ENCODE measurements around the gene TRIM56.
"Not testable (repeated sequence)": the region's sequence is repeated elsewhere in the genome, so short reads cannot be mapped to it uniquely, and the experiment has no call there.

Gene TRIM56, protein sequence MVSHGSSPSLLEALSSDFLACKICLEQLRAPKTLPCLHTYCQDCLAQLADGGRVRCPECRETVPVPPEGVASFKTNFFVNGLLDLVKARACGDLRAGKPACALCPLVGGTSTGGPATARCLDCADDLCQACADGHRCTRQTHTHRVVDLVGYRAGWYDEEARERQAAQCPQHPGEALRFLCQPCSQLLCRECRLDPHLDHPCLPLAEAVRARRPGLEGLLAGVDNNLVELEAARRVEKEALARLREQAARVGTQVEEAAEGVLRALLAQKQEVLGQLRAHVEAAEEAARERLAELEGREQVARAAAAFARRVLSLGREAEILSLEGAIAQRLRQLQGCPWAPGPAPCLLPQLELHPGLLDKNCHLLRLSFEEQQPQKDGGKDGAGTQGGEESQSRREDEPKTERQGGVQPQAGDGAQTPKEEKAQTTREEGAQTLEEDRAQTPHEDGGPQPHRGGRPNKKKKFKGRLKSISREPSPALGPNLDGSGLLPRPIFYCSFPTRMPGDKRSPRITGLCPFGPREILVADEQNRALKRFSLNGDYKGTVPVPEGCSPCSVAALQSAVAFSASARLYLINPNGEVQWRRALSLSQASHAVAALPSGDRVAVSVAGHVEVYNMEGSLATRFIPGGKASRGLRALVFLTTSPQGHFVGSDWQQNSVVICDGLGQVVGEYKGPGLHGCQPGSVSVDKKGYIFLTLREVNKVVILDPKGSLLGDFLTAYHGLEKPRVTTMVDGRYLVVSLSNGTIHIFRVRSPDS

DNA sequence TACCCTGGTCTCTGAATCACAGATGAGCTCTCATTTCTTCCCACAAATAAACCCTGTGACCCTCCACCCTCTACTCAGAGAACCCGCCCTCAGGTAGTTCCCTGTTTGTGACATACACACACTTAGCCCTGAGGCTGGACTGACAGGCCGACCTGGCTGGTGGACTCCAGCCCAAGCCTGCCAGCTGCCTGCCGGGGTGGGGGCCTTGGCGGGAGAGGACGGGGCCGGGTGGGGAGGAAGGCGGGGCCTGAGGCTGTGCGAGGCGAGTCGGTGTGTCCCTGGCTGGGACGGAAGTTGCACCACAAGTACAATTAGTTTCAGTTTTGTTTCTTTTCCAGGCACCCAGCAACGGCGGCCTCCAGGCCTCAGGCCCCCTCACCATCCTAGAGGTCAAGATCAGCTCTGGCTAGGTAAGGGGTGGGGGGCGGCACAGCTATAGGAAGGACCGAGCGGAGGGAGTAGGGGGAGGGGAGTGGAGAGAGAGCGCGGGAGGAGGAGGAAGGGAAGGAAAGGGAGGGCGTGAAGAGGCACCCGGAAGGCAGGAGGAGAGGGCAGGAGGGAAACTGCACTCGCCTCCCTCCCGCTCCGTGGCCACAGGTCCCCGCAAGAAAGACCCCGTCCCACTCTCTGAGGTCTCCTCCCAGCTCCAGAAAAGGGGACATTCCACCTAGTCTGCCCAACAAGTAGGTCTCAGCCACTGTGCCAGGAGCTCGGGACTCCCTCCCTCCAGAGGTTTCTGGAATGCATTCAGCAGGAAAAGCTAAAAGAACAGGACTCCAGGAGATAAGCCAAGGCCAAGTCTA lies at the start of gene TRIM56:
Gene TRIM56, plus strand, starts transcription at position 320 of the 803 bp plus-strand sequence. CDS start 1,832 bp downstream, outside the sequence.
- peak; percentile 90 to 93 for ATAC-seq

DNA sequence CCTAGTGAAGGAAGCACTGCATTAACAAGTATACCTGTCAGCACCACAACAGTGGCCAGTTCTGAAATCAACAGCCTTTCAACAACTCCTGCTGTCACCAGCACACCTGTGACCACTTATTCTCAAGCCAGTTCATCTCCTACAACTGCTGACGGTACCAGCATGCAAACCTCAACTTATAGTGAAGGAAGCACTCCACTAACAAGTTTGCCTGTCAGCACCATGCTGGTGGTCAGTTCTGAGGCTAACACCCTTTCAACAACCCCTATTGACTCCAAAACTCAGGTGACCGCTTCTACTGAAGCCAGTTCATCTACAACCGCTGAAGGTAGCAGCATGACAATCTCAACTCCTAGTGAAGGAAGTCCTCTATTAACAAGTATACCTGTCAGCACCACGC lies 49.3 kb upstream of the TRIM56 start:
- ATAC-seq: no peak

DNA sequence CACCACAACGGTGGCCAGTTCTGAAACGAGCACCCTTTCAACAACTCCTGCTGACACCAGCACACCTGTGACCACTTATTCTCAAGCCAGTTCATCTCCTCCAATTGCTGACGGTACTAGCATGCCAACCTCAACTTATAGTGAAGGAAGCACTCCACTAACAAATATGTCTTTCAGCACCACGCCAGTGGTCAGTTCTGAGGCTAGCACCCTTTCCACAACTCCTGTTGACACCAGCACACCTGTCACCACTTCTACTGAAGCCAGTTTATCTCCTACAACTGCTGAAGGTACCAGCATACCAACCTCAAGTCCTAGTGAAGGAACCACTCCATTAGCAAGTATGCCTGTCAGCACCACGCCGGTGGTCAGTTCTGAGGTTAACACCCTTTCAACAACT lies 44.0 kb upstream of the TRIM56 start:
- ATAC-seq: not testable (repeated sequence)

DNA sequence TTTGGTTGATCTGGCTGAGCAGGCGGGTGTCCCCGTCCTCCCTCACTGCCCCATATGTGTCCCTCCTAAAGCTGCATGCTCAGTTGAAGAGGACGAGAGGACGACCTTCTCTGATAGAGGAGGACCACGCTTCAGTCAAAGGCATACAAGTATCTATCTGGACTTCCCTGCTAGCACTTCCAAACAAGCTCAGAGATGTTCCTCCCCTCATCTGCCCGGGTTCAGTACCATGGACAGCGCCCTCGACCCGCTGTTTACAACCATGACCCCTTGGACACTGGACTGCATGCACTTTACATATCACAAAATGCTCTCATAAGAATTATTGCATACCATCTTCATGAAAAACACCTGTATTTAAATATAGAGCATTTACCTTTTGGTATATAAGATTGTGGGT lies 26.9 kb upstream of the TRIM56 start:
- no peak for ATAC-seq

DNA sequence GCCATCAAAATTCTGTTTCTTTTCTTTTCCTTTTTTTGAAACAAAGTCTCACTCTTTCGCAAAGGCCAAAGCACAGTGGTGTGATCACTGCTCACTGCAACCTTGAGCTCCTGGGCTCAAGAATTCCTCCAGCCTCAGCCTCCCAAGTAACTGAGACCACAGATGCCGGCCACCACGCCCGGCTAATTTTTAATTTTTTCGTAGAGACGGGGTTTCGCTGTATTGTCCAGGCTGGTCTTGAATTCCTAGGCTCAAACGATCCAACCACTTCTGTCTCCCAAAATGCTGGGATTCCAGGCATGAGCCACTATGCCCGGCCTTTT lies 25.7 kb upstream of the TRIM56 start:
- ATAC-seq: no peak

DNA sequence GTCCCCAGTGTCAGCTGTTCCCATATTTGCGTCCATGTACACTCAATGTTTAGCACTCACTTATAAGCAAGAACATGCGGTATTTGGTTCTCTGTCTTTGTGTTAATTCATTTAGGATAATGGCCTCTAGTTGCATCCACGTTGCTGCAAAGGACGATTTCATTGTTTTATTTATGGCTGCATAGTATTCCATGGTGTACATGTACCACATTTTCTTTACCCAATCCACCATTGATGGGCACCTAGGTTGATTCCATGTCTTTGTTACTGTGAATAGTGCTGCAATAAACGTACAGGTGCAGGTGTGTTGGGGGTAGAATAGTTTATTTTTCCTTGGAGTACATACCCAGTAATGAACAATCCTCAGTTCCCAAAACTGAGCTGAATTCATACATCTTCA lies 24.3 kb upstream of the TRIM56 start:
- no peak for ATAC-seq

DNA sequence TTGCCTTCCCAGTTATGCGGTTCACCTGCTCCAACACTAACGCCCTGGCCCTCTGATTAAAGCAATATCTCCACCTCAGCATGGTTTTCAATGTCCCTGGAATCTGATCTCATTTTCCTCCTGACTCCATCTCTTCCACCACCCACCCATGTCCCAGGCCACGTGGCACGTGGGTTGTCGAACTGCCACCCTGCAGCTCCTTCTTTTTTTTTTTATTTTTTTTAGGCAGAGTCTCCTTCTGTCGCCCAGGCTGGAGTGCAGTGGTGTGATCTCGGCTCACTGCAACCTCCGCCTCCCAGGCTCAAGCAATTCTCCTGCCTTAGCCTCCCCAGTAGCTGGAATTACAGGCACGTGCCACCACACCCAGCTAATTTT lies 21.1 kb upstream of the TRIM56 start:
- ATAC-seq: not testable (repeated sequence)

DNA sequence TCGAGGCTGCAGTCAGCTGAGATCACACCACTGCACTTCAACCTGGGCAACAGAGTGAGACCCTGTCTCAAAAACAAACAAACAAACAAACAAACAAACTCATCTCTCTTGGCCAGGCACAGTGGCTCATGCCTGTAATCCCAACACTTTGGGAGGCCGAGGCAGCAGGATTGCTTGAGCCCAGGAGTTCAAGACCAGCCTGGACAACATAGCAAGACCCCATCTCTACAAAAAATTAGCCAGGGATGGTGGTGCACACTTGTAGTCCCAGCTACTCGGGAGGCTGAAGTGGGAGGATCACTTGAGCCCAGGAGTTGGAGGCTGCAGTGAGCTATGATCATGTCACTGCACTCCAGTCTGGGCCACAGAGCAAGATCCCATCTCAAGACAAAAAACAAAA lies 20.1 kb upstream of the TRIM56 start:
- not testable (repeated sequence) for ATAC-seq

DNA sequence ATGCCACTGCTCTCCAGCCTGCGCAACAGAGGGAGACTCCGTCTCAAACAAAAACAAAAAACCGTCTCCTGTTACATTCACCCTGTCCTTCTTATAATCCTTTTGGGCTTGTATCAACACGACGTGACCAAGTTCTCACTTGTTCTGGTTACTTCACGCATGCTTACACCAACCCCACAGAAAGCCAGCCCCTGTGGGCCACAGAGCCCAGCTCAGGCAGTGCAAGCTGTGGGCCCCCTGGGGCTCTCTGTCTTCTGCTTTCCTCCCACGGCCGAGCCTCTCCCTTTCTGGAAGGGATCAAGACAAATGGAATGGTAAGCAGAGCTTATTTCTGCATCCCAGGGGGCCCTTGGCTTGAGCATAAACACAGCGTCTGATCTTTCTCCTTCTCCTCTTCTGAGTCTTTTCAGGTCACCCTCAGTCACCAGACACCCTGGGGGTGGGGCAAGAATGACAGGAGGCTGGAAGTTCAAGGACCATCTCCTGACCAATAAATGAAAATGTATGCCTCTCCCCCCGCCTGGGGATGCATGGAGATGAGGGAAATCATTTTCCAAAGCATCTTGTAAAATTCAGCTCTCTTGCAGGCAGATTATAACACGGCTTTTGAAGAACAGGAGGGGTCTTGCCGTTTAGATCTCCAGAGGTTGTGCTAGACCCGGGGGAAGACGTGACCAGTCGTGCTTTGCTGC lies 19.0 kb upstream of the TRIM56 start:
- ATAC-seq: no peak

DNA sequence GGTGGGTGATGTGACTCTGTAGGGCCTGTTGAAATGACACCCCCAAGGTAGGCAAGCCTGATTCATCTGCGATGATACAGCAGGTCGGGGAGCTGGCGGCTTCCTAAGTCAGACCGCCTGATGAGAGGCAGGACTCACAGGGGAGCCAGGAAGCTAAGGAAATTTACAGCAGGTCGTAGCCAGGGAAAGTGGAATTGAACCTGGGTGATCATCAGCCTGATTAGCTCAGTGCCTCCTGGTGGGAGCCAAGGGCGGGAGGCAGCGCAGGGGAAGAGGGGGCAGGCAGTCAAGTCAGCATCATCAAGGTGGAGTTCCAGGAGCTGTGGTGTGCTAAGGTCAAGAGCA lies 18.5 kb upstream of the TRIM56 start:
- no peak for ATAC-seq

DNA sequence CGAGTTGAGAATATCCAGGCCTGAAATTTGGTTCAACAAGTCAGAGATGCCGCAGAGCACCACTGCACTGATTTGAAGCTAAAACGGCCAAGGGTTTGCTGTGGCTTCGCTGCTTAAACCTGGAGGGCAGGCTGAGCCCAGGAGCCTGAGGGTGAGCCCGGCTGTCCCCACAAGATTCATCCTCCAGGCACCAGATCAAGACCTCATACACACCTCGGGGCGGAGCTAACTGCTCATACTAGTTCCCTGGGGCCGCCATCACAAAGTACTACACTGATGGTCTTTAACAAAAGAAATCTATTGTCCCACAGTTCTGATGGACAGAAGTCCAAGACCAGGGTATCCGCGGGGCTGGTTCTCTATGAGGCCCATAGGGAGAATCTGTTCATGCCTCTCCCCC lies 16.9 kb upstream of the TRIM56 start:
- no peak for ATAC-seq

DNA sequence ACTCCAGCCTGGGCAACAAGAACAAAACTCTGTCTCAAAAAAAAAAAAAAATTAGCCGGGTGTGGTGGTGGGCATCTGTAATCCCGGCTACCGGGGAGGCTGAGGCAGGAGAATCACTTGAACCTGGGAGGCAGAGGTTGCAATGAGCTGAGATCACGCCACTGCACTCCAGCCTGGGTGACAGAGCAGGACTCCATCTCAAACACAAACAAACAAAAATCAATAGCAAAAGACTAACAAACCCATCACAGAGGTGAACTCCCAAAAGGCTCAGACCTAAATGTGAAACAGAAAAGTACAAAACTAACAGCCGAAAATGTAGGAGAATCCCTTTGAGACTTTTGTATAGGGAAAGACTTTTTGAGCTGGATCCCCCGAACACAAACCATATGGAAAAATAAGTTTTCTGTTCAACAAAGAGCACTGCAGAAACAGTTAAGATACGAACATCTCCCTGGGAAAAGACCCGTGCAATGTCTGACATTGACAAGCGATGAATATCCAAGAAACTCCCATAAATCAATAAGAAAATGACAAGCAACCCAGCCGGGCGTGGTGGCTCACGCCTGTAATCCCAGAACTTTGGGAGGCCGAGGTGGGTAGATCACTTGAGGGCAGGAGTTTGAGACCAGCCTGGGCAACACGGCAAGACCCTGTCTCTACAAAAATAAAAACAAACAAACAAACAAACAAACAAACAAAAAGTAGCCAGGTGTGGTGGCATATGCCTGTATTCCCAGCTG lies 13.7 kb upstream of the TRIM56 start:
- ATAC-seq: not testable (repeated sequence)

DNA sequence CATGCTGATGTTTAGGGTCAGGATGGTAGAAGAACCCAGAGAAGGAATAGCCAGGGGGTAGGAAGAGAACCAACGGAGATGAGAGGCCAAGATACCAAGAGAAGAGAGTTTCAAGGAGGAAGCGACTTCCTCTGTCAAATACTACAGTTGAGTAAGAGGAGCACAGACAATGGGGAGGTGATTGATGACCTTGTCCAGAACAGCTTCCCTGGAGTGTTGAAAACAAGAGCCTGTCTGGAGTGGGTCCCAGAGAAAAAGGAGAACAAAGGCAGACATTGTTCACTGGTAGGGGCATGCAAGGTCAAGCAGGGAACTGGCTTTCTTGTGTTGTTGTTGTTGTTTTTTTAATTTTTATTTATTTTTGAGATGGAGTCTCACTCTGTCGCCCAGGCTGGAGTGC lies 9.6 kb upstream of the TRIM56 start:
- ATAC-seq: no peak

DNA sequence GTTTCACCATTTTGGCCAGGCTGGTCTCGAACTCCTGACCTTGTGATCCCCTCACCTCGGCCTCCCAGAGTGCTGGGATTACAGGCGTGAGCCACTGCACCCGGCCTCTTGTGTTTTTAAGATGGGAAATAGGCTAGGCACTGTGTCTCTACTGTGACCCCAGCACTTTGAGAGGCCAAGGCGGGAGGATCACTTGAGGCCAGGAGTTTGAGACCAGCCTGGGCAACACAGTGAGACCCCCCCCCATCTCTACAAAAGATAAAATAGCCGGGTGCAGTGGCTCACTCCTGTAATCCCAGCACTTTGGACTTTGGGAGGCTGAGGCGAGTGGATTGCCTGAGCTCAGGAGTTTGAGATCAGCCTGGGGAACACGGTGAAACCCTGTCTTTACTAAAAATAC lies 9.1 kb upstream of the TRIM56 start:
- not testable (repeated sequence) for ATAC-seq

DNA sequence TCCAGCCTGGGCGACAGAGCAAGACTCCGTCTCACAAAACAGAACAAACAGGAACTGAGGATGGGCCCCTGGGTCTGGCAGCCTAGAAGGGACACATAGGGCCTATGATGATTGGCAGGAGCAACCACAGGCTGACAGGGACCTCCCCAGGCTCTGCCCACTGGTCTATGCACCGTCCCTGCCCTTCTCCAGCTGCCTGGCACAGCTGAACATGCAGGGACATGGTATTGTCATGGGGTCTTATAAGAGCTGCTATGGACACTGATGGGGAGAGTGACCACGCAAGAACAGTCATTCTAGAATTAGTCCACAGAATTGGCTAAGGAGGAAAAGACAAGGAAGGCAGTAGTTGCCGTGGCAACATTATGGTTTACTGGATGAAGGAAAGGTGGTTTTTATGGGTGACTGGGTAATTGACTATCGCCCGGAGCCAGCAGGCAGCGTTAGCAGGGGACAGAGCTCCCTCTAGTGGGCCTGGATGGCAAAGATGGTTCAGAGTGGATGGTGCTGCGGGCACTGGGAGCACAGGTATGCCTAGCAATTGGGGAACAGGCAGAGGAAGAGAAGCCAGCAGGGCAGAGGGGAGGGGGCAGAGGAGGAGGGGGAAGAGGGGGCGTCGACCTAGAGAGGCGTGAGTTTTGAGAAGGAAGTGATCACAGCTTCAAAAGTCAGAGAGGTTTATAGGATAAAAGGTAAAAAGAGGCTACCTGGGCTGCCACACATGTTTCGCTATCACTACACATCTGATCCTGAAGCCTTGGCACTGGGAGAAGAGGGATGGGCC lies 7.8 kb upstream of the TRIM56 start:
- ATAC-seq: peak; percentile 95

DNA sequence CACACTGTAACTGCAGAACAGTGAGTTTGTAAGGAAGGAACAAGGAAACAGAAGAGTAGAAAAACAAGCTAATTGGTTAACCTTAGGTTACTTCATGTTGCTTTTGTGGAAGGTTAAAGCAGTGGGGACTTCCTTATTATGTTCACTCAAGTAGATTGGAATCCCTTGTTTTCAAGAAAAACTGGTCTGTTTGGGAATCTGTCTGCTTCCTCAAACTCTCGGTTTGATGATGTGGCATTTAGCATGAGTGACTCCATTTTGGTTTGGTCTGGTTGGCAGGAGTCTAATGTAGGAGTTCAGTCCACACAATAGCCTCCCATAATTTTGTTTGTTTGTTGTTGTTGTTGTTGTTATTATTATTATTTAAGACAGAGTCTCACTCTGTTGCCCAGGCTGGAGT lies 3.8 kb upstream of the TRIM56 start:
- ATAC-seq: no peak

DNA sequence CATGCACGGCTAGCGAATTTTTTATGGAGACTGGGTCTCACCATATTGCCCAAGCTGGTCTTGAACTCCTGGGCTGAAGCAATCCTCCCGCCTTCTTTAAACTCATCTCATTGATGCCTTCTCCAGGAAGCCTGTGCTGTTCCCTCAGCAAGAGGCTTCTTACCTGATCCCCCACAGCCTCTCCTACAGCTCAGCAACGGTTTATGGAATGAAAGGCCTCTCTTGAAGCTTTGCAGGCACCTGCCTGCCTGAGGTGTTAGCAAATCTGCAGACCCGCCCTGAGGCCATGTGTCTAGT lies 468 bp upstream of the TRIM56 start:
- ATAC-seq: no peak

DNA sequence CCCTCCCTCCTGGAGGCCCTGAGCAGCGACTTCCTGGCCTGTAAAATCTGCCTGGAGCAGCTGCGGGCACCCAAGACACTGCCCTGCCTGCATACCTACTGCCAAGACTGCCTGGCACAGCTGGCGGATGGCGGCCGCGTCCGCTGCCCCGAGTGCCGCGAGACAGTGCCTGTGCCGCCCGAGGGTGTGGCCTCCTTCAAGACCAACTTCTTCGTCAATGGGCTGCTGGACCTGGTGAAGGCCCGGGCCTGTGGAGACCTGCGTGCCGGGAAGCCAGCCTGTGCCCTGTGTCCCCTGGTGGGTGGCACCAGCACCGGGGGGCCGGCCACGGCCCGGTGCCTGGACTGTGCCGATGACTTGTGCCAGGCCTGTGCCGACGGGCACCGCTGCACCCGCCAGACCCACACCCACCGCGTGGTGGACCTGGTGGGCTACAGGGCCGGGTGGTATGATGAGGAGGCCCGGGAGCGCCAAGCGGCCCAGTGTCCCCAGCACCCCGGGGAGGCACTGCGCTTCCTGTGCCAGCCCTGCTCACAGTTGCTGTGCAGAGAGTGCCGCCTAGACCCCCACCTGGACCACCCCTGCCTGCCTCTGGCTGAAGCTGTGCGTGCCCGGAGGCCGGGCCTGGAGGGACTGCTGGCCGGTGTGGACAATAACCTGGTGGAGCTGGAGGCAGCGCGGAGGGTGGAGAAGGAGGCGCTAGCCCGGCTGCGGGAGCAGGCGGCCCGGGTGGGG lies 2.2 kb downstream of the TRIM56 start:
- ATAC-seq: no peak

DNA sequence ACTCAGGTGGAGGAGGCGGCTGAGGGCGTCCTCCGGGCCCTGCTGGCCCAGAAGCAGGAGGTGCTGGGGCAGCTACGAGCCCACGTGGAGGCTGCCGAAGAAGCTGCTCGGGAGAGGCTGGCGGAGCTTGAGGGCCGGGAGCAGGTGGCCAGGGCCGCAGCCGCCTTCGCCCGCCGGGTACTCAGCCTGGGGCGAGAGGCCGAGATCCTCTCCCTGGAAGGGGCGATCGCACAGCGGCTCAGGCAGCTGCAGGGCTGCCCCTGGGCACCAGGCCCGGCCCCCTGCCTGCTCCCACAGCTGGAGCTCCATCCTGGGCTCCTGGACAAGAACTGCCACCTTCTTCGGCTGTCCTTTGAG lies 2.8 kb downstream of the TRIM56 start:
- no peak for ATAC-seq

DNA sequence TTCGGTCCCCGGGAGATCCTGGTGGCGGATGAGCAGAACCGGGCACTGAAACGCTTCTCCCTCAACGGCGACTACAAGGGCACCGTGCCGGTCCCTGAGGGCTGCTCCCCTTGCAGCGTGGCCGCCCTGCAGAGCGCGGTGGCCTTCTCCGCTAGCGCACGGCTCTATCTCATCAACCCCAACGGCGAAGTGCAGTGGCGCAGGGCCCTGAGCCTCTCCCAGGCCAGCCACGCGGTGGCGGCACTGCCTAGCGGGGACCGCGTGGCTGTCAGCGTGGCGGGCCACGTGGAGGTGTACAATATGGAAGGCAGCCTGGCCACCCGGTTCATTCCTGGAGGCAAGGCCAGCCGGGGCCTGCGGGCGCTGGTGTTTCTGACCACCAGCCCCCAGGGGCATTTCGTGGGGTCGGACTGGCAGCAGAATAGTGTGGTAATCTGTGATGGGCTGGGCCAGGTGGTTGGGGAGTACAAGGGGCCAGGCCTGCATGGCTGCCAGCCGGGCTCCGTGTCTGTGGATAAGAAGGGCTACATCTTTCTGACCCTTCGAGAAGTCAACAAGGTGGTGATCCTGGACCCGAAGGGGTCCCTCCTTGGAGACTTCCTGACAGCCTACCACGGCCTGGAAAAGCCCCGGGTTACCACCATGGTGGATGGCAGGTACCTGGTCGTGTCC lies 3.7 kb downstream of the TRIM56 start:
- ATAC-seq: no peak
